Thyroid gland (tissue), 4 donors: ENCODE results near the gene MAK. TPM values are rescaled to one million over a fixed set of nuclear protein-coding genes. Genes with fewer than 3 reads are reported as not detected.

Source experiments
- DNase-seq, 2 donors: peaks; one replicate each; pipeline ENCODE4 v3.0.0-alpha.2; 2019
- H3K27ac ChIP-seq, 3 donors: fragments of 200-600 bp; sonication (generic); 1 replicate in 2 of 3; 2 replicates in 1 of 3; pipeline ENCODE4 v1.5.1; 2016 to 2019; ENCODE audit warnings: mild to moderate bottlenecking in 1 of 3, moderate library complexity in 1 of 3
- H3K27me3 ChIP-seq: fragments of 200-600 bp; sonication (generic); one replicate; pipeline ENCODE4 v1.5.1; 2019
- H3K36me3 ChIP-seq, 2 donors: fragments of 200-600 bp; sonication (generic); one replicate each; pipeline ENCODE4 v1.5.1; 2016 to 2019
- H3K4me1 ChIP-seq, 2 donors: fragments of 200-600 bp; sonication (generic); one replicate each; pipeline ENCODE4 v1.5.1; 2017 to 2019
- H3K4me3 ChIP-seq, 3 donors: fragments of 200-600 bp; sonication (generic); replicated peaks in 1 of 3; 1 replicate in 2 of 3; 2 replicates in 1 of 3; pipeline ENCODE4 v1.5.1; 2016; ENCODE audit warnings: mild to moderate bottlenecking in 1 of 3
- H3K9me3 ChIP-seq: fragments of 200-600 bp; sonication (generic); one replicate; pipeline ENCODE4 v1.5.1; 2017
- CTCF ChIP-seq, 6 experiments: fragments of 200-600 bp in 3 of 6; fragments of 450-650 bp in 3 of 6; sonication (generic) in 3 of 6; IDR thresholded peaks; one replicate each; pipeline ENCODE4 v1.5.1; 2016 to 2019; ENCODE audit warnings: antibody characterized with exemption in 6 of 6, mild to moderate bottlenecking in 2 of 6, inconsistent platforms in 1 of 6, moderate library complexity in 1 of 6
- POLR2A ChIP-seq, 2 donors: fragments of 450-650 bp; IDR thresholded peaks; one replicate each; pipeline ENCODE4 v1.6.1; 2017; ENCODE audit warnings: antibody characterized with exemption in 2 of 2, mild to moderate bottlenecking in 2 of 2, moderate library complexity in 1 of 2
- WGBS, 2 donors: methylation state at CpG; one replicate each; pipeline ENCODE4 v1.1.5; 2017; 5-methylcytosine and 5-hydroxymethylcytosine counted together
- intact Hi-C: fragments of 100-400 bp; cut with DNase I; formaldehyde crosslinking; loops from one replicate; pipeline ENCODE4 v1.15.1; 2023
- total RNA-seq, 4 donors: library from RNA; depleted of rRNA; stranded (reverse); fragments of >200 nt; gene quantifications; one replicate each; pipeline ENCODE4 v1.2.3, GENCODE V29; 2016

Gene MAK
- total RNA-seq, 4 donors from 2014 or later: 0.21 TPM; not detected in 3

DNA sequence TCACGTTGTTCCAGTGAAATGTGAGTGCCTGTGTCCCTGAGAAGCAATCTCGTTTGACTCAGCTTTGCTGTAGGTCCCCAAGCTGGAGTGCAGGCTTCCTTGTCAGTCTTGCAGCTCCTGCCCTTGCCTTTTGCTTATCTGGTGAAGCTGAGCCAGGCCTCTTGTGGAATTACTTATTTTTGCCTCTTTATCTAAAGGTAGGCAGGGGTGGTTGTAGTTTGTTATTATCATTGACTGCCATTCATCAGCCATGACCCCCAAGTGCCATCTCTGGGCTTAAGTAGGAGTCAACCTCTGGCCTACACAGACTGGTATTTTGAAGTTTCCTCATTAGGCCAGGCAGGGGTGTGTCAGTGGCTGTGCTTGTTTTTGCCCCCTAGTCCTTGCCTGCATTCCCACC is 88.6 kb downstream of the MAK start:
- Histone ChIP-seq H3K27me3 (no peaks in the 10 kb centered on the region), H3K36me3 (peaks cover 9 to 14% of the 10 kb centered on the region in 2 donors), H3K9me3 (no peaks in the 10 kb centered on the region), H3K4me1 (peaks cover 24 to 39% of the 10 kb centered on the region in 2 donors), H3K27ac (peak overlapping the region; percentile 59 to 80 (median 67)), H3K4me3 (no peak overlapping the region)
- peak; percentile 30 to 34 for DNase-seq
- no peak for TF ChIP-seq CTCF (IDR thresholded peaks at IDR 0.05)
- TF ChIP-seq POLR2A (IDR thresholded peaks at IDR 0.05): no peak
- WGBS, 2 donors: 24 to 41% methylated on average over 2 of the region's 2 CpGs
- intact Hi-C loops: loop anchor here (10.0 kb wide), 1 partner anchor 55 kb away; the partner anchor contains the start of genes C6orf52 and PAK1IP1

- Histone ChIP-seq H3K36me3 (peaks cover 0 to 9% of the 10 kb centered on the region in 2 donors), H3K9me3 (no peaks in the 10 kb centered on the region), H3K27me3 (no peaks in the 10 kb centered on the region), H3K4me3 (peak within 1 kb of the TSS; percentile 56 to 69 (median 63)), H3K4me1 (peaks cover 24 to 39% of the 10 kb centered on the region in 2 donors), H3K27ac (peak within 1 kb of the TSS; percentile 74 to 85 (median 80))
- DNase-seq: peak; percentile 100
- TF ChIP-seq CTCF (IDR thresholded peaks at IDR 0.05) (peak in 2 of 6 experiments; percentile 1 to 22), POLR2A (IDR thresholded peaks at IDR 0.05) (peak; percentile 38 to 92)
- intact Hi-C loops: loop anchor here (10.0 kb wide), 1 partner anchor 53 kb away; the partner anchor contains the start of genes C6orf52 and PAK1IP1
- WGBS, 2 donors: 2 to 4% methylated on average over 18 to 44 of the region's 52 CpGs
These were observed 90.9 kb downstream of the MAK start, which contains the start of gene TMEM14B for GRCh38 chr6:10747251-10747972. Gene TMEM14B (plus strand): TSS chr6:10747805. CDS start chr6:10749246, 1,441 bp downstream.

- no peaks in the 10 kb centered on the region for H3K9me3 ChIP-seq
- WGBS, 2 donors: 57 to 65% methylated on average over 9 of the region's 9 CpGs
- H3K27me3 ChIP-seq: no peaks in the 10 kb centered on the region
- H3K36me3 ChIP-seq: peaks cover 0 to 9% of the 10 kb centered on the region in 2 donors
- peak overlapping the region in 2 of 3 donors; percentile 64 to 74 for H3K27ac ChIP-seq
- intact Hi-C loops: loop anchor here (10.0 kb wide), 1 partner anchor 52 kb away; the partner anchor contains the start of genes C6orf52 and PAK1IP1
- TF ChIP-seq CTCF (IDR thresholded peaks at IDR 0.05) (no peak), POLR2A (IDR thresholded peaks at IDR 0.05) (no peak)
- peaks cover 24 to 38% of the 10 kb centered on the region in 2 donors for H3K4me1 ChIP-seq
- peak overlapping the region in 2 of 3 donors; percentile 28 to 69 for H3K4me3 ChIP-seq
- no peak for DNase-seq
These were observed 91.5 kb downstream of the MAK start for GRCh38 chr6:10746915-10747250.

DNA sequence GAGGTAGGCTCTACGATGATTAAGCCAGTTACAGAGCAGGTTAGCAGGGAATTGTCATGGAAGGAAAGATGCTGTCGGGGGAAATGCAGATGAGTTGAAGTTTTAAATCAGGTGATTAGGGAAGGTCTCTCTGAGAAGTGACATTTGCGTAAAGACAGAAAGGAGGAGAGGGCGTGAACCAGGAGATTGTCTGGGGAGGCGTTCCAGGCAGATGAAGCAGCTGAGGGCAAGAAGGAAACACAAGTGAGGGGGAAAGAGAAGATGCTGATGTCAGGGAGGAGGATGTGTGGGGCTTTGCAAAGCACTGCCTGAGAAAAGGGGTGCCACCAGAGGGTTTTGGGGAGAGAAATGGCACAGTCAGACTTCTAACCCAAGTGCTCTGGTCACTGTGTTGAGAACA is 93.2 kb downstream of the MAK start:
- 87 to 92% methylated on average over 5 of the region's 5 CpGs for WGBS, 2 donors
- no peaks in the 10 kb centered on the region for H3K9me3 ChIP-seq
- H3K4me1 ChIP-seq: peaks cover 16 to 23% of the 10 kb centered on the region in 2 donors
- no peak for DNase-seq
- H3K27ac ChIP-seq: no peak overlapping the region
- no peak overlapping the region for H3K4me3 ChIP-seq
- H3K36me3 ChIP-seq: no peaks in the 10 kb centered on the region
- H3K27me3 ChIP-seq: no peaks in the 10 kb centered on the region
- no peak for TF ChIP-seq POLR2A (IDR thresholded peaks at IDR 0.05)
- TF ChIP-seq CTCF (IDR thresholded peaks at IDR 0.05): no peak
- intact Hi-C loops: loop anchor here (10.0 kb wide), 1 partner anchor 50 kb away; the partner anchor contains the start of genes C6orf52 and PAK1IP1

- DNase-seq: no peak
- no peaks in the 10 kb centered on the region for H3K36me3 ChIP-seq
- no peaks in the 10 kb centered on the region for H3K9me3 ChIP-seq
- H3K27me3 ChIP-seq: no peaks in the 10 kb centered on the region
- H3K4me3 ChIP-seq: no peak overlapping the region
- 82 to 84% methylated on average over 6 of the region's 6 CpGs for WGBS, 2 donors
- peaks cover 3 to 7% of the 10 kb centered on the region in 2 donors for H3K4me1 ChIP-seq
- H3K27ac ChIP-seq: no peak overlapping the region
- intact Hi-C loops: loop anchor here (10.0 kb wide), 1 partner anchor 49 kb away; the partner anchor contains the start of genes C6orf52 and PAK1IP1
- TF ChIP-seq CTCF (IDR thresholded peaks at IDR 0.05): no peak
These were observed 94.8 kb downstream of the MAK start for GRCh38 chr6:10743515-10743914.
